Activated CD4-positive, alpha-beta T cell treated with anti-CD3 and anti-CD28 coated beads for 36 hours (primary cell): ENCODE data around the gene PDCD6IP. TPM values are rescaled to one million over a fixed set of nuclear protein-coding genes. Genes with fewer than 3 reads are reported as not detected.
A peak's percentile ranks its signal among the peaks of the same experiment; 100 is the strongest.
"Not testable (repeated sequence)": the region's sequence is repeated elsewhere in the genome, so short reads cannot be mapped to it uniquely, and the experiment has no call there.

Experiments used
- ATAC-seq: fragments of 200-7000 bp; cut with Tn5 transposase; one replicate; pipeline ENCODE4 v1.10.0; 2021; ENCODE audit warnings: mild to moderate bottlenecking, moderate library complexity
- CTCF ChIA-PET: fragments of 350-600 bp; sonication (Branson Sonifier 250); formaldehyde crosslinking; loops from one replicate; lab custom pipeline; 2021; ENCODE audit warnings: antibody characterized with exemption; lab: Charles Lee
- POLR2A ChIA-PET: fragments of 350-600 bp; sonication (Branson Sonifier 250); formaldehyde crosslinking; loops from one replicate; lab custom pipeline; 2021; ENCODE audit warnings: antibody characterized with exemption, inconsistent platforms; lab: Charles Lee
- DNase-seq: peaks from one replicate; pipeline ENCODE4 v3.0.0-alpha.2; 2020
- H3K27ac Mint-ChIP-seq: one replicate; pipeline ENCODE4 v1.8.0; 2021; ENCODE audit warnings: mixed read lengths
- H3K27me3 Mint-ChIP-seq: one replicate; pipeline ENCODE4 v1.8.0; 2021; ENCODE audit warnings: mixed read lengths
- H3K36me3 Mint-ChIP-seq: one replicate; pipeline ENCODE4 v1.8.0; 2021; ENCODE audit warnings: low read depth, mixed read lengths
- H3K4me1 Mint-ChIP-seq: one replicate; pipeline ENCODE4 v1.8.0; 2021; ENCODE audit warnings: mixed read lengths
- H3K4me3 Mint-ChIP-seq: one replicate; pipeline ENCODE4 v1.8.0; 2021; ENCODE audit warnings: mild to moderate bottlenecking, moderate library complexity, mixed read lengths
- H3K9me3 Mint-ChIP-seq: one replicate; pipeline ENCODE4 v1.8.0; 2021; ENCODE audit warnings: low read depth, mixed read lengths
- intact Hi-C, 2 experiments: fragments of 100-400 bp; cut with DNase I in 1 of 2; cut with micrococcal nuclease in 1 of 2; formaldehyde crosslinking; loops; one replicate each; pipeline versions ENCODE4 v1.14.2 to v1.15.1; 2022 to 2024; cut with DNase I, micrococcal nuclease
- total RNA-seq, 2 experiments: library from RNA; stranded (reverse); gene quantifications; one replicate each; pipeline ENCODE4 v1.2.3, GENCODE V29; 2021

Gene PDCD6IP
- 100 to 1,000 TPM; 141 to 150 TPM for total RNA-seq

- Mint-ChIP-seq H3K4me1 (peaks cover 51% of the 10 kb centered on the region), H3K27ac (peak within 1 kb of the TSS; percentile 95), H3K36me3 (peaks cover 19% of the 10 kb centered on the region), H3K27me3 (no peaks in the 10 kb centered on the region), H3K9me3 (peaks cover 2% of the 10 kb centered on the region), H3K4me3 (peak within 1 kb of the TSS; percentile 82)
- ChIA-PET CTCF (interaction anchor here (0.5 to 5.1 kb wide), 8 partner anchors 7 to 192 kb away, joined by 3 to 42 read pairs (median 4); no protein-coding TSS in a partner anchor), POLR2A (interaction anchor here (0.5 to 1.3 kb wide), 7 partner anchors 9 to 358 kb away, joined by 3 to 8 read pairs (median 5); partner anchors contain the start of gene UBP1)
- ATAC-seq, result peak; percentile 88
- peak; percentile 93 for DNase-seq
- intact Hi-C loops, result loop anchor here (1.0 to 10.0 kb wide), 4 partner anchors 80 to 844 kb away; partner anchors contain the start of genes UBP1 (in 2 of the 2), CCR4 (in 1 of the 2) and CLASP2 (in 1 of the 2)
These were observed at the start of gene PDCD6IP for GRCh38 chr3:33798418-33799201. Gene PDCD6IP, plus strand, starts transcription at chr3:33798630. Its CDS starts 99 bp downstream, at chr3:33798729.

DNA sequence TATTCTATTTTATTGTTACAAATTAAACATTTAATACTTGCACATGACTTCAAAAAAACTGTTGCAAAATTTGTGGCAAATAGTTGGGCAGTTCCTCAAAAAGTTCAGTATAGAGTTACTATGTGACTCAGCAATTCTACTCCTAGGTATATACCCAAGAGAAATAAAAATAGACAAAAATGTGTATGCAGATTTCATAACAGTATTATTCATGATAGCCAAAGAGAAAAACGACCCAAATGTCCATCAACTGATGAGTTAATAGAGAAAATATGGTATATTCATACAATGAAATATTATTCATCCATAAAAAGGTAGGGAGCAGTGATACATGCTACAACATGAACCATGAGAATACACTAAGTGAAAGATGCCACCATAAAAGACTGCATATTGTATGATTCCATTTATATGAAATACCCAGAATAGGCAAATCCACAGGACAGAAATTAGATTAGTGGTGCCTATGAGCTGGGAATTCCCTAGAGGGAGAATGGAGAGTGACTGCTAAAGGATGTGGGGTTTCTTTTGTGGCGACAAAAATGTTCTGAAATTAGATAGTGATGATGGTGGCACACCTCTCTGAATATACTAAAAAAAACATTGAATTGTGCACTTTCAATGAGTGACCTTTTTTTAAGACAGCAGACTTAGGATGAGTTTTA is 48.8 kb upstream of the PDCD6IP start:
- ATAC-seq (peak; percentile 12), DNase-seq (no peak)
- peaks cover 6% of the 10 kb centered on the region for H3K9me3 Mint-ChIP-seq
- H3K4me3 Mint-ChIP-seq, result no peak overlapping the region
- POLR2A ChIA-PET, result interaction anchor here (0.7 kb wide), 1 partner anchor 16 kb away, joined by 3 read pairs; no protein-coding TSS in a partner anchor
- H3K27me3 Mint-ChIP-seq, result peaks cover 4% of the 10 kb centered on the region
- CTCF ChIA-PET, result no interaction called here
- intact Hi-C loops, result no loop called here
- H3K27ac Mint-ChIP-seq, result no peak overlapping the region
- peaks cover 2% of the 10 kb centered on the region for H3K36me3 Mint-ChIP-seq
- H3K4me1 Mint-ChIP-seq, result peaks cover 5% of the 10 kb centered on the region

DNA sequence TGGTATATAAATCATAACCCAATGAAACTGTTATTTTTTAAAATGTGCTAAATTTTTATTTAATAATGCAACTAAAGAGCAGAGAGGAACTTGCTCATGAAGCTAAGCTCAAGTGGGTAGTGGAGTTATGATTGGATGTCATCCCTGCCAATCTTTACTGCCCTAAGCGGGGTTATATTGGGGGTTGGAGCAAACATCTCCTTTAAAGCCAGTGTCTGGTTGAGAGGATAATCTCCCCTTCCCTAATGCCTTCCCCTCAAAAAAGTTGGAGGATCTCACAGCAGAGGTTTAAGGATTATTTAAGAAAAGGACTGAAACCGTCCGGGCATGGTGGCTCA is 48.2 kb upstream of the PDCD6IP start:
- no peak for ATAC-seq
- H3K9me3 Mint-ChIP-seq, result peaks cover 9% of the 10 kb centered on the region
- peaks cover 5% of the 10 kb centered on the region for H3K4me1 Mint-ChIP-seq
- H3K4me3 Mint-ChIP-seq, result no peak overlapping the region
- no peak for DNase-seq
- POLR2A ChIA-PET, result no interaction called here
- no peak overlapping the region for H3K27ac Mint-ChIP-seq
- peaks cover 2% of the 10 kb centered on the region for H3K36me3 Mint-ChIP-seq
- intact Hi-C loops, result no loop called here
- CTCF ChIA-PET, result no interaction called here
- H3K27me3 Mint-ChIP-seq, result peaks cover 2% of the 10 kb centered on the region

DNA sequence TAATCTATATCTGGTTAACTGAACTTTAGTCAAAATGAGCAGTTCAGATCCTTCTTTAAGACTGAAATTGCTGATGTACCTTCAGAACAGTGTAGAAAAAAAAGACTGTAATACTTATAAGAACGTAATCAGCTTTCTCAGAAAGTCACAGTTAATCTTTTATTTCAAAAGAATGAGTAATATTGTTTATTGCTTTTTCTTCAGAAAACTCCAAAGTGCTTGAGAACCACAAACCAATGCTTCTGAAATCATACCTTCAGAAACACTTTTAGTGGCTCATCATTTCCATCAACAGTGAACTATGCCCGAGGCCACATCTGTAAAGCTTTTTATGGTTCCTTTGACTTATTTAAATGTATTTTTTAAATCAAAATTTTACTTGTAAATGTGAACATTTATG is 47.1 kb upstream of the PDCD6IP start:
- peaks cover 5% of the 10 kb centered on the region for H3K4me1 Mint-ChIP-seq
- ChIA-PET POLR2A (no interaction called here), CTCF (interaction anchor here (0.7 kb wide), 1 partner anchor 178 kb away, joined by 3 read pairs; no protein-coding TSS in a partner anchor)
- intact Hi-C loops, result no loop called here
- no peak overlapping the region for H3K27ac Mint-ChIP-seq
- DNase-seq (no peak), ATAC-seq (peak; percentile 53)
- H3K36me3 Mint-ChIP-seq, result peaks cover 2% of the 10 kb centered on the region
- H3K27me3 Mint-ChIP-seq, result peaks cover 2% of the 10 kb centered on the region
- peaks cover 9% of the 10 kb centered on the region for H3K9me3 Mint-ChIP-seq
- H3K4me3 Mint-ChIP-seq, result no peak overlapping the region

DNA sequence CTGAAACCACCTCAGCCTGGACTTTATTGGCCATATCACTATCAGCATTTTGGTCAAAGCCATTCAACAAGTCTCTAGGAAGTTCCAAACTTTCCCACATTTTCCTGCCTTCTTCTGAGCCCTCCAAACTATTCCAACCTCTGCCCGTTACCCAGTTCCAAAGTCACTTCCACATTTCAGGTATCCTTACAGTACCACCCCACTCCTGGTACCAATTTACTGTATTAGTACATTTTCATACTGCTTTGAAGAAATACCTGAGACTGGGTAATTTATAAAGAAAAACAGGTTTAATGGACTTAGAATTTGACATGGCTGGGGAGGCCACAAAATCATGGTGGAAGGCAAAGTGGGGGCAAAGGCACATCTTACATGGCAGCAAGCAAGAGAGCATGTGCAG is 44.0 kb upstream of the PDCD6IP start:
- H3K4me1 Mint-ChIP-seq, H3K4me3 Mint-ChIP-seq, H3K36me3 Mint-ChIP-seq, H3K27me3 Mint-ChIP-seq, DNase-seq, CTCF ChIA-PET, POLR2A ChIA-PET, H3K27ac Mint-ChIP-seq, intact Hi-C loops, ATAC-seq: not testable (repeated sequence)
- peaks cover 12% of the 10 kb centered on the region for H3K9me3 Mint-ChIP-seq

DNA sequence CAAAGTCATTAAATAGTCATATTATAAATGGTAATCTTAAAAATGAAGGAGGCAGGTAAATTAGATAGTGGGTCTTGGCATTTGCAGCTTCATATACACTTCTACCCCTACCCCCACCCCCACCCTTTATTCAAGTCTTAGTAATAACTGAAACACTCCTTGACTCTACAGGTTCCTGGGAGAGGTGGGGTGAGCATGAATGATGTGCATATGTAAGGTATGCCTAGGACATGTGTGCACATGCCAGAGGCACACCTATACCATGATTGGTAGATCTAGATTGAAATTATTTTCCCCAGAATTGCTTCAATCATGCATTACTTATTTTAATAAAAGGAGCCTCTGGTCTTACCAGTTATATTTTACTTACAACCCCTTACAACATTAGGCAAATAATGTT is 40.1 kb upstream of the PDCD6IP start:
- H3K27ac Mint-ChIP-seq, result no peak overlapping the region
- ATAC-seq, result no peak
- peaks cover 12% of the 10 kb centered on the region for H3K9me3 Mint-ChIP-seq
- POLR2A ChIA-PET, result no interaction called here
- intact Hi-C loops, result no loop called here
- CTCF ChIA-PET, result no interaction called here
- H3K27me3 Mint-ChIP-seq, result no peaks in the 10 kb centered on the region
- no peaks in the 10 kb centered on the region for H3K4me1 Mint-ChIP-seq
- no peak for DNase-seq
- H3K36me3 Mint-ChIP-seq, result peaks cover 2% of the 10 kb centered on the region
- no peak overlapping the region for H3K4me3 Mint-ChIP-seq

DNA sequence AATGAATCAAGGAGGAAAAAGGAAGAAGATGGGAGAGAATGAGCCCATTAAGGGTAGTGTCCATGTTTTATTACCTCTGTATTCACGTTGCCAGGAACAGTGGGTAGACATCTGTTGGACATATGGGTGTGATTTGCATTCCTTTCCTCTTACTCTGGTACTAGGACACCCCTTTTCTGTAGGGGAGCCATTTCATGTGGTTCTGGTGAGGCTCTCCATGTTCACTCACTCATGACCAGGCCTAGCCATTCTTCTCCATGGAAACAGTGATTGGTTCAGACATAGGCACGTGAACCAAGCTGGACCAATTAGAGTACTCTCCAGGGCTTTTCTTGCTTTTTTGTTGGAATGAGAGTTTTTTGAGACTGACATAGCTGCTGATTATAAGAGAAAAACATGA is 39.6 kb upstream of the PDCD6IP start:
- no peaks in the 10 kb centered on the region for H3K27me3 Mint-ChIP-seq
- intact Hi-C loops, result no loop called here
- H3K36me3 Mint-ChIP-seq, result peaks cover 2% of the 10 kb centered on the region
- peaks cover 12% of the 10 kb centered on the region for H3K9me3 Mint-ChIP-seq
- CTCF ChIA-PET, result interaction anchor here (0.8 to 2.0 kb wide), 3 partner anchors 17 to 143 kb away, joined by 3 to 5 read pairs (median 4); no protein-coding TSS in a partner anchor
- ATAC-seq (no peak), DNase-seq (no peak)
- H3K27ac Mint-ChIP-seq, result no peak overlapping the region
- POLR2A ChIA-PET, result no interaction called here
- no peak overlapping the region for H3K4me3 Mint-ChIP-seq
- no peaks in the 10 kb centered on the region for H3K4me1 Mint-ChIP-seq

DNA sequence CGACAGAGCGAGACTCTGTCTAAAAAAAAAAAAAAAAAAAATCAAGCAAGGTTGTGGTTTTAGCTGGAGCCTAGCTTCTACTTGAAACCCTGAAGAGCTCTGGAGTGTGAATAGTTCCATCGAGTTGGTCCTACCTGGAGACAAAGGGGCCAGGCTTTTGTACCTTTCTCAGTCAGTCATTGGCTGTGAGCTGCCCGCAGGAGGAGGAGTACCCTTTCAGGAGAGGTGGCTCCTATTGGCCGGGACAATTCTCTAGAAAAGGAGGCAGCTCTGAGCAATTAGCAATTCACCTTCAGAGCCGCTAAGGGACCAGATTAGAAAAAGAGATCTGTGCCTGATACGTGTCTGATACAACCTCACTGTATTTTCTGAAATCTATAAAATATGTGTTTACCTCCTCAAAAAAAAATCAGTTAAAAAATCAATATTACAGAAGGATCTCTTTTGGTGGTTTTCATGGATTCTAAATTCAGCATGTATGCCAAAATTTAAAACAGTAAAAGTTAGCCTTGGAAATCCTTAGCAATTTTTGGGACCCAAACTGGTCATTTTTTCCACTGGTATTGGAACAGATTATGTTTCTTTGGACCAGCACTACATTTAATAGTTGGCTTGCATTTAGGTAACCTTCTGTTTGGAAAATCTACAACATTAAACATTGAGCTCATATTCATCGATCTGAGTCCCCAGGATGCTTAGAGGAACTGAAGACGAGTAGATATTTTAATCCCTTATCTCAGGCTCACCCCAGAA is 29.7 kb upstream of the PDCD6IP start:
- H3K27ac Mint-ChIP-seq, result no peak overlapping the region
- no peaks in the 10 kb centered on the region for H3K4me1 Mint-ChIP-seq
- no peaks in the 10 kb centered on the region for H3K9me3 Mint-ChIP-seq
- no peak overlapping the region for H3K4me3 Mint-ChIP-seq
- ATAC-seq, result no peak
- H3K36me3 Mint-ChIP-seq, result no peaks in the 10 kb centered on the region
- DNase-seq, result no peak
- H3K27me3 Mint-ChIP-seq, result peaks cover 3% of the 10 kb centered on the region
- ChIA-PET CTCF (interaction anchor here (1.0 kb wide), 1 partner anchor 18 kb away, joined by 3 read pairs; no protein-coding TSS in a partner anchor), POLR2A (no interaction called here)
- intact Hi-C loops, result no loop called here

- DNase-seq (no peak), ATAC-seq (no peak)
- Mint-ChIP-seq H3K27me3 (no peaks in the 10 kb centered on the region), H3K27ac (no peak overlapping the region), H3K4me1 (no peaks in the 10 kb centered on the region), H3K4me3 (no peak overlapping the region), H3K36me3 (no peaks in the 10 kb centered on the region), H3K9me3 (no peaks in the 10 kb centered on the region)
- intact Hi-C loops, result no loop called here
- ChIA-PET POLR2A (no interaction called here), CTCF (no interaction called here)
These were observed 24.8 kb upstream of the PDCD6IP start for GRCh38 chr3:33773637-33774036.

DNA sequence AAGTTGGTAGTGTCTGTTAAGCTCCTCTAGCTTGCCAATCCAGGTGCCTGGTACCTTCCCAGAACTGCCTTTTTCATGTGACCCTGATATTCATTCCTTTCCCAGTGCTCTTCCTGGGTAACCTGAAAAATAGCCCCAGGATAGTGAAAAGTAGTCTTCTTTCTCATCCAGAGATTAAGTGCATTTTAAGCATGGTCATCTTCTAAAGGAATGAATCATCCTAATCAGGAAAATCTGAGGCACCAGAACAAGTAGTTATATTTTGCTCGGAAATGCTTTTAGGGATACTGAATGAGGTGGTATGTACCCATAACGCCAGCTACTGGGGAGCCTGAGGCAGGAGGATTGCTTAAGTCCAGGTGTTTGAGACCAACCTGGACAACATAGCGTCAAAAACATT is 23.1 kb upstream of the PDCD6IP start:
- ChIA-PET POLR2A (no interaction called here), CTCF (interaction anchor here (0.7 to 5.0 kb wide), 5 partner anchors 12 to 169 kb away, joined by 3 to 24 read pairs (median 5); no protein-coding TSS in a partner anchor)
- no peaks in the 10 kb centered on the region for H3K36me3 Mint-ChIP-seq
- no peaks in the 10 kb centered on the region for H3K4me1 Mint-ChIP-seq
- intact Hi-C loops, result no loop called here
- no peak overlapping the region for H3K4me3 Mint-ChIP-seq
- H3K27me3 Mint-ChIP-seq, result no peaks in the 10 kb centered on the region
- ATAC-seq (no peak), DNase-seq (no peak)
- H3K27ac Mint-ChIP-seq, result no peak overlapping the region
- no peaks in the 10 kb centered on the region for H3K9me3 Mint-ChIP-seq

- no peaks in the 10 kb centered on the region for H3K27me3 Mint-ChIP-seq
- ChIA-PET POLR2A (interaction anchor here (0.6 kb wide), 1 partner anchor 20 kb away, joined by 5 read pairs; the partner anchor contains the start of gene PDCD6IP), CTCF (interaction anchor here (0.6 to 5.0 kb wide), 7 partner anchors 9 to 560 kb away, joined by 3 to 24 read pairs (median 3); no protein-coding TSS in a partner anchor)
- H3K27ac Mint-ChIP-seq, result no peak overlapping the region
- no peaks in the 10 kb centered on the region for H3K36me3 Mint-ChIP-seq
- no peaks in the 10 kb centered on the region for H3K4me1 Mint-ChIP-seq
- no peaks in the 10 kb centered on the region for H3K9me3 Mint-ChIP-seq
- no peak for DNase-seq
- ATAC-seq, result no peak
- no peak overlapping the region for H3K4me3 Mint-ChIP-seq
- intact Hi-C loops, result loop anchor here in 1 of 2 experiments (2.0 kb wide), 1 partner anchor 141 kb away; no protein-coding TSS in a partner anchor
These were observed 20.4 kb upstream of the PDCD6IP start for GRCh38 chr3:33777996-33778395.
